WTC11 (cell line): ENCODE data around the gene MGAT2. TPM values are rescaled to one million over a fixed set of nuclear protein-coding genes. Genes with fewer than 3 reads are reported as not detected.

Source experiments
- ATAC-seq: fragments of 200-7000 bp; cut with Tn5 transposase; 2 replicates; pipeline ENCODE4 v1.10.0; 2021; ENCODE audit warnings: mild to moderate bottlenecking, moderate library complexity
- CTCF ChIA-PET: fragments of 300-600 bp; sonication (Branson Sonifier 250); formaldehyde crosslinking; loops from one replicate; lab custom pipeline; 2021; ENCODE audit warnings: antibody characterized with exemption; lab: Charles Lee
- POLR2A ChIA-PET: fragments of 350-600 bp; sonication (Branson Sonifier 250); formaldehyde crosslinking; loops from one replicate; lab custom pipeline; 2021; ENCODE audit warnings: antibody characterized with exemption; lab: Charles Lee
- DNase-seq: peaks from one replicate; pipeline ENCODE4 v3.0.0; 2021; ENCODE audit warnings: low spot score
- H3K27ac Mint-ChIP-seq: 2 replicates; pipeline ENCODE4 v1.8.0; 2021; ENCODE audit warnings: mixed read lengths
- H3K27me3 Mint-ChIP-seq: 2 replicates; pipeline ENCODE4 v1.8.0; 2021; ENCODE audit warnings: low read depth, mild to moderate bottlenecking, moderate library complexity, mixed read lengths
- H3K36me3 Mint-ChIP-seq: 2 replicates; pipeline ENCODE4 v1.8.0; 2021; ENCODE audit warnings: mixed read lengths
- H3K4me1 Mint-ChIP-seq: 2 replicates; pipeline ENCODE4 v1.8.0; 2022; ENCODE audit warnings: mixed read lengths
- H3K4me3 Mint-ChIP-seq: 2 replicates; pipeline ENCODE4 v1.8.0; 2021; ENCODE audit warnings: mild to moderate bottlenecking, moderate library complexity, mixed read lengths
- H3K9me3 Mint-ChIP-seq: 2 replicates; pipeline ENCODE4 v1.8.0; 2021; ENCODE audit warnings: mixed read lengths
- EMX1 ChIP-seq: fragments of 250-450 bp; sonication (Bioruptor Pico); IDR thresholded peaks from 2 replicates; pipeline ENCODE4 v1.8.0; 2021; ENCODE audit warnings: mild to moderate bottlenecking
- FOXK1 ChIP-seq: sonication (generic); formaldehyde crosslinking; IDR thresholded peaks from 2 replicates; pipeline ENCODE4 v1.8.0; 2022; ENCODE audit warnings: mild to moderate bottlenecking, moderate library complexity, missing genetic modification reagents
- GRHL2 ChIP-seq: fragments of 250-450 bp; sonication (Bioruptor Pico); IDR thresholded peaks from 2 replicates; pipeline ENCODE4 v1.8.0; 2022; ENCODE audit warnings: mild to moderate bottlenecking, moderate library complexity; ENCODE audit not compliant: insufficient replicate concordance, severe bottlenecking
- HMGA2 ChIP-seq: fragments of 250-450 bp; sonication (Bioruptor Pico); IDR thresholded peaks from 2 replicates; pipeline ENCODE4 v1.4.0; 2021; ENCODE audit warnings: mild to moderate bottlenecking, moderate library complexity
- IRF2 ChIP-seq: sonication (generic); formaldehyde crosslinking; IDR thresholded peaks from 2 replicates; pipeline ENCODE4 v1.8.0; 2022; ENCODE audit warnings: low read depth, missing genetic modification reagents, borderline replicate concordance
- MXD4 ChIP-seq: fragments of 250-450 bp; sonication (Bioruptor Pico); IDR thresholded peaks from 2 replicates; pipeline ENCODE4 v1.8.0; 2021; ENCODE audit warnings: mild to moderate bottlenecking, moderate library complexity, borderline replicate concordance
- NFATC4 ChIP-seq: fragments of 250-450 bp; sonication (Bioruptor Pico); IDR thresholded peaks from 2 replicates; pipeline ENCODE4 v1.9.0; 2021; ENCODE audit warnings: mild to moderate bottlenecking
- NFE2L1 ChIP-seq: sonication (generic); formaldehyde crosslinking; IDR thresholded peaks from 2 replicates; pipeline ENCODE4 v1.8.1; 2023; ENCODE audit warnings: missing genetic modification reagents
- PRRX2 ChIP-seq: fragments of 250-450 bp; sonication (Bioruptor Pico); IDR thresholded peaks from 2 replicates; pipeline ENCODE4 v1.8.0; 2021; ENCODE audit warnings: mild to moderate bottlenecking
- SP1 ChIP-seq: sonication (generic); formaldehyde crosslinking; conservative IDR thresholded peaks from 2 replicates; pipeline ENCODE4 v1.8.1; 2022; ENCODE audit warnings: missing genetic modification reagents
- ZNF121 ChIP-seq: sonication (generic); formaldehyde crosslinking; IDR thresholded peaks from 2 replicates; pipeline ENCODE4 v1.8.0; 2023; ENCODE audit warnings: missing genetic modification reagents
- ZNF219 ChIP-seq: sonication (generic); formaldehyde crosslinking; IDR thresholded peaks from 2 replicates; pipeline ENCODE4 v1.8.0; 2023; ENCODE audit warnings: missing genetic modification reagents, mild to moderate bottlenecking, borderline replicate concordance
- ZNF423 ChIP-seq: fragments of 250-450 bp; sonication (Bioruptor Pico); IDR thresholded peaks from 2 replicates; pipeline ENCODE4 v2.1.2; 2022; ENCODE audit warnings: mild to moderate bottlenecking, moderate library complexity
- total RNA-seq: library from RNA; stranded (reverse); gene quantifications from 3 replicates; pipeline ENCODE4 v1.2.3, GENCODE V29; 2021
- TF ChIP-seq, protein P1 (sequence below): sonication (generic); formaldehyde crosslinking; IDR thresholded peaks from 2 replicates; pipeline ENCODE4 v1.8.1; 2023; ENCODE audit warnings: mild to moderate bottlenecking, moderate library complexity, missing genetic modification reagents
- TF ChIP-seq, protein P2 (sequence below): fragments of 250-450 bp; sonication (Bioruptor Pico); IDR thresholded peaks from 2 replicates; pipeline ENCODE4 v1.9.0; 2021; ENCODE audit warnings: mild to moderate bottlenecking, borderline replicate concordance
- TF ChIP-seq, protein P3 (sequence below): sonication (generic); formaldehyde crosslinking; IDR thresholded peaks from 2 replicates; pipeline ENCODE4 v1.8.0; 2022; ENCODE audit warnings: mild to moderate bottlenecking, missing genetic modification reagents
- TF ChIP-seq, protein P4 (sequence below): fragments of 250-450 bp; sonication (Bioruptor Pico); IDR thresholded peaks from 2 replicates; pipeline ENCODE4 v1.9.0; 2021; ENCODE audit warnings: mild to moderate bottlenecking
- TF ChIP-seq, protein P5 (sequence below): sonication (generic); formaldehyde crosslinking; IDR thresholded peaks from 2 replicates; pipeline ENCODE4 v1.8.1; 2022; ENCODE audit warnings: mild to moderate bottlenecking, missing genetic modification reagents, moderate library complexity, borderline replicate concordance
- TF ChIP-seq, protein P6 (sequence below): sonication (generic); formaldehyde crosslinking; IDR thresholded peaks from 2 replicates; pipeline ENCODE4 v1.8.1; 2022; ENCODE audit warnings: low read depth, missing genetic modification reagents, borderline replicate concordance

Gene MGAT2
- total RNA-seq, 1 experiment from 2014 or later: 25.2 TPM

DNA sequence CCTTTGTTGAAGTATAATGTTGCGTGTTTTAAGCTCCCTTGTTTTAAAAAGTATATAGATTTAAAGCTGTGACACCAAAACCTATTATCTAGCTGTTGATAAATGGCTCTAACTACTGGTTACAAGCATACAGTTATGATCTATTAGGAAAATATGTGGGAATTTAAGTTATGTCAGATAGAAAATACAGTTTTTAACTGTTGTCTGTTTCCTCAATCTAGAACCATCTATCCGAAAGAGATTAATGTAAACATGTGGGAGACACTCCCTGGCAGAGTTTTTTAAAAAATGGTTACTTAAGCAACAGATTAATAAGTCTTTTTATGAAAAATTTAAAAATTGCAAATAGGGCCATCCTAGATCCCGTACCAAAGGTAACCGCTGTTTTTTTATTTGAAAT is 8.3 kb upstream of the MGAT2 start:
- ChIA-PET CTCF (interaction anchor here (1.0 kb wide), 1 partner anchor 9 kb away, joined by 3 read pairs; the partner anchor contains the start of genes MGAT2 and RPL36AL), POLR2A (interaction anchor here (0.8 kb wide), 1 partner anchor 9 kb away, joined by 6 read pairs; the partner anchor contains the start of gene MGAT2)
- no peak for TF ChIP-seq ZNF219 (CRISPR knock-in tag)
- no peak for TF ChIP-seq PRRX2 (CRISPR knock-in tag)
- no peak for TF ChIP-seq ZNF423 (CRISPR knock-in tag)
- TF ChIP-seq, protein P1, sequence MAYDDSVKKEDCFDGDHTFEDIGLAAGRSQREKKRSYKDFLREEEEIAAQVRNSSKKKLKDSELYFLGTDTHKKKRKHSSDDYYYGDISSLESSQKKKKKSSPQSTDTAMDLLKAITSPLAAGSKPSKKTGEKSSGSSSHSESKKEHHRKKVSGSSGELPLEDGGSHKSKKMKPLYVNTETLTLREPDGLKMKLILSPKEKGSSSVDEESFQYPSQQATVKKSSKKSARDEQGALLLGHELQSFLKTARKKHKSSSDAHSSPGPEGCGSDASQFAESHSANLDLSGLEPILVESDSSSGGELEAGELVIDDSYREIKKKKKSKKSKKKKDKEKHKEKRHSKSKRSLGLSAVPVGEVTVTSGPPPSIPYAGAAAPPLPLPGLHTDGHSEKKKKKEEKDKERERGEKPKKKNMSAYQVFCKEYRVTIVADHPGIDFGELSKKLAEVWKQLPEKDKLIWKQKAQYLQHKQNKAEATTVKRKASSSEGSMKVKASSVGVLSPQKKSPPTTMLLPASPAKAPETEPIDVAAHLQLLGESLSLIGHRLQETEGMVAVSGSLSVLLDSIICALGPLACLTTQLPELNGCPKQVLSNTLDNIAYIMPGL: no peak
- TF ChIP-seq FOXK1: no peak
- TF ChIP-seq IRF2 (CRISPR knock-in tag): no peak
- TF ChIP-seq, protein P2, sequence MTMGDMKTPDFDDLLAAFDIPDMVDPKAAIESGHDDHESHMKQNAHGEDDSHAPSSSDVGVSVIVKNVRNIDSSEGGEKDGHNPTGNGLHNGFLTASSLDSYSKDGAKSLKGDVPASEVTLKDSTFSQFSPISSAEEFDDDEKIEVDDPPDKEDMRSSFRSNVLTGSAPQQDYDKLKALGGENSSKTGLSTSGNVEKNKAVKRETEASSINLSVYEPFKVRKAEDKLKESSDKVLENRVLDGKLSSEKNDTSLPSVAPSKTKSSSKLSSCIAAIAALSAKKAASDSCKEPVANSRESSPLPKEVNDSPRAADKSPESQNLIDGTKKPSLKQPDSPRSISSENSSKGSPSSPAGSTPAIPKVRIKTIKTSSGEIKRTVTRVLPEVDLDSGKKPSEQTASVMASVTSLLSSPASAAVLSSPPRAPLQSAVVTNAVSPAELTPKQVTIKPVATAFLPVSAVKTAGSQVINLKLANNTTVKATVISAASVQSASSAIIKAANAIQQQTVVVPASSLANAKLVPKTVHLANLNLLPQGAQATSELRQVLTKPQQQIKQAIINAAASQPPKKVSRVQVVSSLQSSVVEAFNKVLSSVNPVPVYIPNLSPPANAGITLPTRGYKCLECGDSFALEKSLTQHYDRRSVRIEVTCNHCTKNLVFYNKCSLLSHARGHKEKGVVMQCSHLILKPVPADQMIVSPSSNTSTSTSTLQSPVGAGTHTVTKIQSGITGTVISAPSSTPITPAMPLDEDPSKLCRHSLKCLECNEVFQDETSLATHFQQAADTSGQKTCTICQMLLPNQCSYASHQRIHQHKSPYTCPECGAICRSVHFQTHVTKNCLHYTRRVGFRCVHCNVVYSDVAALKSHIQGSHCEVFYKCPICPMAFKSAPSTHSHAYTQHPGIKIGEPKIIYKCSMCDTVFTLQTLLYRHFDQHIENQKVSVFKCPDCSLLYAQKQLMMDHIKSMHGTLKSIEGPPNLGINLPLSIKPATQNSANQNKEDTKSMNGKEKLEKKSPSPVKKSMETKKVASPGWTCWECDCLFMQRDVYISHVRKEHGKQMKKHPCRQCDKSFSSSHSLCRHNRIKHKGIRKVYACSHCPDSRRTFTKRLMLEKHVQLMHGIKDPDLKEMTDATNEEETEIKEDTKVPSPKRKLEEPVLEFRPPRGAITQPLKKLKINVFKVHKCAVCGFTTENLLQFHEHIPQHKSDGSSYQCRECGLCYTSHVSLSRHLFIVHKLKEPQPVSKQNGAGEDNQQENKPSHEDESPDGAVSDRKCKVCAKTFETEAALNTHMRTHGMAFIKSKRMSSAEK: no peak
- TF ChIP-seq GRHL2 (CRISPR knock-in tag): no peak
- no peak for TF ChIP-seq NFE2L1
- no peak for TF ChIP-seq SP1
- TF ChIP-seq, protein P3, sequence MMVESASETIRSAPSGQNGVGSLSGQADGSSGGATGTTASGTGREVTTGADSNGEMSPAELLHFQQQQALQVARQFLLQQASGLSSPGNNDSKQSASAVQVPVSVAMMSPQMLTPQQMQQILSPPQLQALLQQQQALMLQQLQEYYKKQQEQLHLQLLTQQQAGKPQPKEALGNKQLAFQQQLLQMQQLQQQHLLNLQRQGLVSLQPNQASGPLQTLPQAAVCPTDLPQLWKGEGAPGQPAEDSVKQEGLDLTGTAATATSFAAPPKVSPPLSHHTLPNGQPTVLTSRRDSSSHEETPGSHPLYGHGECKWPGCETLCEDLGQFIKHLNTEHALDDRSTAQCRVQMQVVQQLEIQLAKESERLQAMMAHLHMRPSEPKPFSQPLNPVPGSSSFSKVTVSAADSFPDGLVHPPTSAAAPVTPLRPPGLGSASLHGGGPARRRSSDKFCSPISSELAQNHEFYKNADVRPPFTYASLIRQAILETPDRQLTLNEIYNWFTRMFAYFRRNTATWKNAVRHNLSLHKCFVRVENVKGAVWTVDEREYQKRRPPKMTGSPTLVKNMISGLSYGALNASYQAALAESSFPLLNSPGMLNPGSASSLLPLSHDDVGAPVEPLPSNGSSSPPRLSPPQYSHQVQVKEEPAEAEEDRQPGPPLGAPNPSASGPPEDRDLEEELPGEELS (CRISPR knock-in tag): no peak
- TF ChIP-seq, protein P4, sequence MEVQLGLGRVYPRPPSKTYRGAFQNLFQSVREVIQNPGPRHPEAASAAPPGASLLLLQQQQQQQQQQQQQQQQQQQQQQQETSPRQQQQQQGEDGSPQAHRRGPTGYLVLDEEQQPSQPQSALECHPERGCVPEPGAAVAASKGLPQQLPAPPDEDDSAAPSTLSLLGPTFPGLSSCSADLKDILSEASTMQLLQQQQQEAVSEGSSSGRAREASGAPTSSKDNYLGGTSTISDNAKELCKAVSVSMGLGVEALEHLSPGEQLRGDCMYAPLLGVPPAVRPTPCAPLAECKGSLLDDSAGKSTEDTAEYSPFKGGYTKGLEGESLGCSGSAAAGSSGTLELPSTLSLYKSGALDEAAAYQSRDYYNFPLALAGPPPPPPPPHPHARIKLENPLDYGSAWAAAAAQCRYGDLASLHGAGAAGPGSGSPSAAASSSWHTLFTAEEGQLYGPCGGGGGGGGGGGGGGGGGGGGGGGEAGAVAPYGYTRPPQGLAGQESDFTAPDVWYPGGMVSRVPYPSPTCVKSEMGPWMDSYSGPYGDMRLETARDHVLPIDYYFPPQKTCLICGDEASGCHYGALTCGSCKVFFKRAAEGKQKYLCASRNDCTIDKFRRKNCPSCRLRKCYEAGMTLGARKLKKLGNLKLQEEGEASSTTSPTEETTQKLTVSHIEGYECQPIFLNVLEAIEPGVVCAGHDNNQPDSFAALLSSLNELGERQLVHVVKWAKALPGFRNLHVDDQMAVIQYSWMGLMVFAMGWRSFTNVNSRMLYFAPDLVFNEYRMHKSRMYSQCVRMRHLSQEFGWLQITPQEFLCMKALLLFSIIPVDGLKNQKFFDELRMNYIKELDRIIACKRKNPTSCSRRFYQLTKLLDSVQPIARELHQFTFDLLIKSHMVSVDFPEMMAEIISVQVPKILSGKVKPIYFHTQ (CRISPR knock-in tag): no peak
- no peak for DNase-seq
- peak overlapping the region; percentile 43; the same call in 1 of the 2 replicates for H3K27ac Mint-ChIP-seq
- ATAC-seq: no peak
- H3K36me3 Mint-ChIP-seq: peaks cover 13% of the 10 kb centered on the region
- H3K4me3 Mint-ChIP-seq: no peak overlapping the region
- H3K27me3 Mint-ChIP-seq: no peaks in the 10 kb centered on the region
- H3K9me3 Mint-ChIP-seq: no peaks in the 10 kb centered on the region
- H3K4me1 Mint-ChIP-seq: no peaks in the 10 kb centered on the region

DNA sequence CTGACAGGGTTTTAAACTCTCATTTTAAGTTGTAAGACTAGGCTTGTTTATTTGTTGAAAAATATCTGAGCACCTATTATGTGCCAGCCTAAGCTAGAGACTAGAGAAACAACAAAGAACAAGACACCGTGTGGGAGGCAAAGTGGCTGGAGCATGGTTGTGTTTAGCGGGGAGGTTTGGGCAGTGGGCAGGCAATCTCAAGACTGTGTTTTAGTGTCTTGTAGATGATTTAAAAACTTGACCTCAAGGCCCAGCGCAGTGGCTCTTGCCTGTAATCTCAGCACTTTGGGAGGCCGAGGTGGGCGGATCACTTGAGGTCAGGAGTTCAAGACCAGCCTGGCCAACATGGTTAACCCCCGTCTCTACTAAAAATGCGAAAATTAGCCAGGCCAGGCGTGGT is 7.9 kb upstream of the MGAT2 start:
- CTCF ChIA-PET: interaction anchor here (1.0 kb wide), 1 partner anchor 8 kb away, joined by 3 read pairs; the partner anchor contains the start of genes MGAT2 and RPL36AL
- H3K4me3 Mint-ChIP-seq: no peak overlapping the region
- DNase-seq: no peak
- POLR2A ChIA-PET: no interaction called here
- ATAC-seq: no peak
- no peaks in the 10 kb centered on the region for H3K9me3 Mint-ChIP-seq
- no peaks in the 10 kb centered on the region for H3K4me1 Mint-ChIP-seq
- peak overlapping the region; percentile 43; the same call in 1 of the 2 replicates for H3K27ac Mint-ChIP-seq
- peaks cover 11% of the 10 kb centered on the region for H3K36me3 Mint-ChIP-seq
- H3K27me3 Mint-ChIP-seq: no peaks in the 10 kb centered on the region
- TF ChIP-seq, protein P4 (CRISPR knock-in tag): no peak
- TF ChIP-seq NFATC4: no peak
- TF ChIP-seq, protein P5, sequence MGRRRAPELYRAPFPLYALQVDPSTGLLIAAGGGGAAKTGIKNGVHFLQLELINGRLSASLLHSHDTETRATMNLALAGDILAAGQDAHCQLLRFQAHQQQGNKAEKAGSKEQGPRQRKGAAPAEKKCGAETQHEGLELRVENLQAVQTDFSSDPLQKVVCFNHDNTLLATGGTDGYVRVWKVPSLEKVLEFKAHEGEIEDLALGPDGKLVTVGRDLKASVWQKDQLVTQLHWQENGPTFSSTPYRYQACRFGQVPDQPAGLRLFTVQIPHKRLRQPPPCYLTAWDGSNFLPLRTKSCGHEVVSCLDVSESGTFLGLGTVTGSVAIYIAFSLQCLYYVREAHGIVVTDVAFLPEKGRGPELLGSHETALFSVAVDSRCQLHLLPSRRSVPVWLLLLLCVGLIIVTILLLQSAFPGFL (CRISPR knock-in tag): no peak
- TF ChIP-seq MXD4 (CRISPR knock-in tag): no peak
- no peak for TF ChIP-seq ZNF121 (CRISPR knock-in tag)
- TF ChIP-seq, protein P6, sequence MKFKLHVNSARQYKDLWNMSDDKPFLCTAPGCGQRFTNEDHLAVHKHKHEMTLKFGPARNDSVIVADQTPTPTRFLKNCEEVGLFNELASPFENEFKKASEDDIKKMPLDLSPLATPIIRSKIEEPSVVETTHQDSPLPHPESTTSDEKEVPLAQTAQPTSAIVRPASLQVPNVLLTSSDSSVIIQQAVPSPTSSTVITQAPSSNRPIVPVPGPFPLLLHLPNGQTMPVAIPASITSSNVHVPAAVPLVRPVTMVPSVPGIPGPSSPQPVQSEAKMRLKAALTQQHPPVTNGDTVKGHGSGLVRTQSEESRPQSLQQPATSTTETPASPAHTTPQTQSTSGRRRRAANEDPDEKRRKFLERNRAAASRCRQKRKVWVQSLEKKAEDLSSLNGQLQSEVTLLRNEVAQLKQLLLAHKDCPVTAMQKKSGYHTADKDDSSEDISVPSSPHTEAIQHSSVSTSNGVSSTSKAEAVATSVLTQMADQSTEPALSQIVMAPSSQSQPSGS (CRISPR knock-in tag): no peak
- no peak for TF ChIP-seq EMX1 (CRISPR knock-in tag)
- TF ChIP-seq HMGA2 (CRISPR knock-in tag): no peak
